Endodermal cell (in vitro differentiated cells): Measurements from ENCODE around the gene BAZ1B. TPM values are rescaled to one million over a fixed set of nuclear protein-coding genes. Genes with fewer than 3 reads are reported as not detected.

Experiments
- DNase-seq: peaks from one replicate; pipeline ENCODE4 v3.0.0-alpha.2; 2017
- H3K27ac ChIP-seq: 2 replicates; pipeline ENCODE4 v1.5.1; 2013; ENCODE audit warnings: mild to moderate bottlenecking, low read depth, low read length, moderate library complexity
- H3K27me3 ChIP-seq: 2 replicates; pipeline ENCODE4 v1.6.1; 2013; ENCODE audit warnings: mild to moderate bottlenecking, low read length, moderate library complexity; ENCODE audit not compliant: insufficient read depth, control insufficient read depth, poor library complexity, severe bottlenecking
- H3K36me3 ChIP-seq: 2 replicates; pipeline ENCODE4 v1.7.0; 2013; ENCODE audit warnings: mild to moderate bottlenecking, low read length, moderate library complexity; ENCODE audit not compliant: control insufficient read depth, insufficient read depth
- H3K4me1 ChIP-seq: one replicate; pipeline ENCODE4 v1.7.0; 2013; ENCODE audit warnings: low read length; ENCODE audit not compliant: control insufficient read depth, insufficient read depth
- H3K4me3 ChIP-seq: 2 replicates; pipeline ENCODE4 v1.5.1; 2013; ENCODE audit warnings: mild to moderate bottlenecking, low read length, moderate library complexity
- H3K9ac ChIP-seq: 2 replicates; pipeline ENCODE4 v1.6.1; 2013; ENCODE audit warnings: mild to moderate bottlenecking, low read length, moderate library complexity; ENCODE audit not compliant: poor library complexity, severe bottlenecking; ENCODE audit errors: extremely low read depth
- H3K9me3 ChIP-seq: 2 replicates; pipeline ENCODE4 v1.6.1; 2013; ENCODE audit warnings: mild to moderate bottlenecking, low read length, moderate library complexity; ENCODE audit not compliant: control insufficient read depth
- H3K27ac Mint-ChIP-seq: 2 replicates; pipeline ENCODE4 v1.8.0; 2020; ENCODE audit warnings: mixed read lengths
- H3K27me3 Mint-ChIP-seq: 2 replicates; pipeline ENCODE4 v1.8.0; 2021; ENCODE audit warnings: mild to moderate bottlenecking, mixed read lengths; ENCODE audit not compliant: insufficient read depth
- H3K36me3 Mint-ChIP-seq: 2 replicates; pipeline ENCODE4 v1.8.0; 2020; ENCODE audit warnings: low read depth, mixed read lengths
- H3K4me1 Mint-ChIP-seq: 2 replicates; pipeline ENCODE4 v1.8.0; 2020; ENCODE audit warnings: mixed read lengths
- H3K4me3 Mint-ChIP-seq: 2 replicates; pipeline ENCODE4 v1.8.0; 2020; ENCODE audit warnings: mild to moderate bottlenecking, moderate library complexity, mixed read lengths
- H3K9me3 Mint-ChIP-seq: 2 replicates; pipeline ENCODE4 v1.8.0; 2020; ENCODE audit warnings: mild to moderate bottlenecking, mixed read lengths
- CTCF ChIP-seq: fragments of 200-600 bp; sonication (generic); conservative IDR thresholded peaks from 2 replicates; pipeline ENCODE4 v1.5.0; 2021; ENCODE audit warnings: antibody characterized with exemption, mild to moderate bottlenecking
- WGBS, 2 experiments: methylation state at CpG; one replicate each; pipeline versions ENCODE4 v1.1.5 to v1.1.7; 2013; ENCODE audit warnings: missing lambda C conversion rate in 2 of 2, mixed read lengths in 1 of 2; ENCODE audit not compliant: insufficient coverage in 1 of 2, insufficient read length in 1 of 2; 5-methylcytosine and 5-hydroxymethylcytosine counted together
- total RNA-seq, 2 donors: library from RNA; stranded (reverse); fragmentation: NEBNext Ultra II Directional in 1 of 2; extraction: Animal tissue kit (Norgen Biotek cat#: 25700) in 1 of 2; gene quantifications; 2 replicates in 1 of 2; 3 replicates in 1 of 2; pipeline ENCODE4 v1.2.1, GENCODE V29; 2021

Gene BAZ1B
- total RNA-seq, 2 donors from 2014 or later, result 66.4 to 72.1 TPM

GRCh38 chr7:73446682-73447081 is 75.4 kb downstream of the BAZ1B start:
- Mint-ChIP-seq H3K27ac (no peak overlapping the region), H3K9me3 (no peaks in the 10 kb centered on the region), H3K4me3 (no peak overlapping the region), H3K4me1 (no peaks in the 10 kb centered on the region), H3K27me3 (no peaks in the 10 kb centered on the region), H3K36me3 (peaks cover 85% of the 10 kb centered on the region)
- DNase-seq, result no peak
- no peak for TF ChIP-seq CTCF
- H3K4me1 ChIP-seq, result no peaks in the 10 kb centered on the region
- 96 to 100% methylated on average over 1 to 4 of the region's 4 CpGs for WGBS, 2 experiments
- H3K27me3 ChIP-seq, result no peaks in the 10 kb centered on the region
- H3K36me3 ChIP-seq, result peaks cover 95% of the 10 kb centered on the region
- H3K9me3 ChIP-seq, result no peaks in the 10 kb centered on the region
- no peak overlapping the region for H3K9ac ChIP-seq
- H3K27ac ChIP-seq, result no peak overlapping the region
- H3K4me3 ChIP-seq, result no peak overlapping the region

- Histone ChIP-seq H3K27ac (no peak overlapping the region), H3K27me3 (no peaks in the 10 kb centered on the region), H3K9me3 (no peaks in the 10 kb centered on the region), H3K9ac (no peak overlapping the region), H3K4me1 (no peaks in the 10 kb centered on the region), H3K36me3 (peaks cover 84% of the 10 kb centered on the region), H3K4me3 (no peak overlapping the region)
- H3K4me1 Mint-ChIP-seq, result no peaks in the 10 kb centered on the region
- H3K27ac Mint-ChIP-seq, result peak overlapping the region; percentile 33
- no peak overlapping the region for H3K4me3 Mint-ChIP-seq
- TF ChIP-seq CTCF, result no peak
- peaks cover 86% of the 10 kb centered on the region for H3K36me3 Mint-ChIP-seq
- no peak for DNase-seq
- 95 to 97% methylated on average over 7 to 12 of the region's 12 CpGs for WGBS, 2 experiments
- no peaks in the 10 kb centered on the region for H3K9me3 Mint-ChIP-seq
- H3K27me3 Mint-ChIP-seq, result no peaks in the 10 kb centered on the region
Observed at GRCh38 chr7:73443548-73444255, 78.4 kb downstream of the BAZ1B start.

DNA sequence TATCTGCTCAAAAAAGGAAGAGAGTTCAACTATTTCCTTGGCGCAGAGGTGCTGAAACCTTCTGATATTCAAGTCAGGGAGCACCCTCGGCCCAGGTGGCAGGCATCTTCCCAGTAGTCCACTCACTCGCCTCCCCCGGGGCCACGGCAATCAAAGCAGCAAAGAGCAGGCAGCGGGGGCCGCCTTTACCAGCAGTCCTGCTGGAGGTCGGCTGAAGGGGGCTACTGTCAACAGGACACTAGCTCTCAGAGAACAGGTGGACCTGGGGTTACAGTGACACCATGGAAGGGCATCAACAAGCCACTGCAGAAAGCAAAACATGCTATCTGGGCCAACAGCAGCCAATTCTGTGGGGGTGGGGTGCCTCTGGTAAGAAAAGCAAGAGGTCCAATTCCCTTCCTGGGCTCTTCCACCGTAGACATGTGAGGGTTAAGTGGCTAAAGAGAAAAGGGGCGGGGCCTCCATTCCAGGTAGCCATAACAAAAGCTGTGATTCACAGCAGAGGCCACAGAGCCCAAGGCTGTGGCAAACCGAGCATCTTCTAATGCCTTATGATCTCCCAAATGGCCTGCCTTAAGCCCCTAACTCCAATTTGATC is 79.1 kb downstream of the BAZ1B start:
- Histone ChIP-seq H3K9me3 (no peaks in the 10 kb centered on the region), H3K36me3 (peaks cover 77% of the 10 kb centered on the region), H3K27ac (no peak overlapping the region), H3K9ac (no peak overlapping the region), H3K4me3 (no peak overlapping the region), H3K4me1 (no peaks in the 10 kb centered on the region), H3K27me3 (no peaks in the 10 kb centered on the region)
- H3K4me1 Mint-ChIP-seq, result no peaks in the 10 kb centered on the region
- H3K27ac Mint-ChIP-seq, result peak overlapping the region; percentile 38
- no peaks in the 10 kb centered on the region for H3K9me3 Mint-ChIP-seq
- no peaks in the 10 kb centered on the region for H3K27me3 Mint-ChIP-seq
- peaks cover 79% of the 10 kb centered on the region for H3K36me3 Mint-ChIP-seq
- no peak overlapping the region for H3K4me3 Mint-ChIP-seq
- no peak for TF ChIP-seq CTCF
- peak; percentile 65 for DNase-seq
- 92 to 96% methylated on average over 10 to 11 of the region's 11 CpGs for WGBS, 2 experiments
